Caco-2 (cell line): ENCODE data around the gene TCERG1L. TPM values are rescaled to one million over a fixed set of nuclear protein-coding genes. Genes with fewer than 3 reads are reported as not detected.

Source experiments
- BruUV-seq: library from RNA; stranded (reverse); fragments of 400-500 nt; replicated peaks from 2 replicates; lab custom pipeline; 2021; lab: Mats Ljungman, UMichigan
- CTCF ChIA-PET: fragments of 300-600 bp; sonication (Branson Sonifier 250); formaldehyde crosslinking; loops from one replicate; lab custom pipeline; 2022; ENCODE audit warnings: antibody characterized with exemption; lab: Charles Lee
- POLR2A ChIA-PET: fragments of 300-600 bp; sonication (Branson Sonifier 250); formaldehyde crosslinking; loops from one replicate; lab custom pipeline; 2022; ENCODE audit warnings: antibody characterized with exemption; lab: Charles Lee
- DNase-seq, 2 experiments: peaks; one replicate each; pipeline versions ENCODE4 v3.0.0 to v3.0.0-alpha.2; 2020 to 2022
- H3K27me3 ChIP-seq: replicated peaks from 2 replicates; pipeline ENCODE4 v1.6.0; 2011; ENCODE audit warnings: low read length; ENCODE audit not compliant: control insufficient read depth, insufficient read depth
- H3K36me3 ChIP-seq: 2 replicates; pipeline ENCODE4 v1.5.1; 2011; ENCODE audit warnings: low read length; ENCODE audit not compliant: control insufficient read depth, insufficient read depth
- H3K4me1 ChIP-seq: fragments of 250-450 bp; sonication (Bioruptor Pico); 2 replicates; pipeline ENCODE4 v1.5.1; 2020; ENCODE audit warnings: mild to moderate bottlenecking
- H3K4me3 ChIP-seq: 2 replicates; pipeline ENCODE4 v1.5.1; 2011; ENCODE audit warnings: low read depth, mild to moderate bottlenecking, control low read depth, low read length
- H3K9me3 ChIP-seq: fragments of 250-450 bp; sonication (Bioruptor Pico); 2 replicates; pipeline ENCODE4 v1.5.1; 2020; ENCODE audit warnings: mild to moderate bottlenecking, moderate library complexity
- H3K27ac Mint-ChIP-seq: one replicate; pipeline ENCODE4 v1.8.0; 2022; ENCODE audit warnings: mixed read lengths; ENCODE audit not compliant: unreplicated experiment
- H3K27me3 Mint-ChIP-seq: one replicate; pipeline ENCODE4 v1.8.0; 2022; ENCODE audit warnings: mixed read lengths; ENCODE audit not compliant: insufficient read depth, unreplicated experiment
- H3K36me3 Mint-ChIP-seq: one replicate; pipeline ENCODE4 v1.8.0; 2022; ENCODE audit warnings: mild to moderate bottlenecking, mixed read lengths; ENCODE audit not compliant: insufficient read depth, unreplicated experiment
- H3K4me1 Mint-ChIP-seq: one replicate; pipeline ENCODE4 v1.8.0; 2022; ENCODE audit warnings: low read depth, mixed read lengths; ENCODE audit not compliant: unreplicated experiment
- H3K4me3 Mint-ChIP-seq: one replicate; pipeline ENCODE4 v1.8.0; 2022; ENCODE audit warnings: mild to moderate bottlenecking, moderate library complexity, mixed read lengths; ENCODE audit not compliant: unreplicated experiment
- H3K9me3 Mint-ChIP-seq: one replicate; pipeline ENCODE4 v1.8.0; 2022; ENCODE audit warnings: mixed read lengths; ENCODE audit not compliant: unreplicated experiment
- intact Hi-C: fragments of 100-400 bp; cut with micrococcal nuclease; formaldehyde crosslinking; loops from one replicate; pipeline ENCODE4 v1.10.0; 2022; ENCODE audit not compliant: unreplicated experiment
- total RNA-seq: library from RNA; stranded (reverse); gene quantifications from 2 replicates; pipeline ENCODE4 v1.2.3, GENCODE V29; 2022
- TF ChIP-seq, protein P1 (sequence below), 2 experiments: fragments of 200-600 bp in 1 of 2; IDR thresholded peaks; 1 replicate in 1 of 2; 2 replicates in 1 of 2; pipeline versions ENCODE4 v1.5.1 to v1.8.0; 2011 to 2022; ENCODE audit warnings: antibody characterized with exemption in 1 of 2, control low read depth in 1 of 2, inconsistent platforms in 1 of 2, low read depth in 1 of 2, low read length in 1 of 2, mild to moderate bottlenecking in 1 of 2, moderate library complexity in 1 of 2; ENCODE audit not compliant: insufficient read depth in 1 of 2, severe bottlenecking in 1 of 2, unreplicated experiment in 1 of 2

Gene TCERG1L
- total RNA-seq, 1 experiment from 2014 or later, result not detected

DNA sequence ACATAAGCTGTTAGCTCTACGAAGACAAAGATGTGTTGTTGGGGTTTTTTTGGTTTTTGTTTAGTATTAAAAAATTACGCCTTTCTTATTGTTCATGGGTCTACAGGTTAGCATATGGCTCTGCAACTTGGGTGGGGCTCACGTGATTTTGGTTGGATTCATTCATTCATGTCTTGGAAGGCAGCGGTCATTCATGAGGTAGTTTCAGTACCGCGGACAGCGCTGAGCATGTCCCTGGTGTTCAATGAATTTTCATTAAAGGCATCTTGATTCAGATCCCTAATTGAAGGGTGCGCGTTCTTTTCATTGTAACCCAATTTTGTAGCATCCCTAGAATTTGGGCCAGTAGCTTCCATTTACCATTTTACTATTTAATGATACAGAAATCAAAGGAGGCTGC, 42.9 kb upstream of the TCERG1L start:
- Mint-ChIP-seq H3K9me3 (no peaks in the 10 kb centered on the region), H3K4me1 (no peaks in the 10 kb centered on the region), H3K4me3 (no peak overlapping the region), H3K27ac (no peak overlapping the region), H3K27me3 (no peaks in the 10 kb centered on the region), H3K36me3 (no peaks in the 10 kb centered on the region)
- no peaks in the 10 kb centered on the region for H3K9me3 ChIP-seq
- ChIA-PET POLR2A (no interaction called here), CTCF (no interaction called here)
- H3K4me1 ChIP-seq, result no peaks in the 10 kb centered on the region
- DNase-seq, result peak in 1 of 2 experiments; percentile 23
- TF ChIP-seq, protein P1, sequence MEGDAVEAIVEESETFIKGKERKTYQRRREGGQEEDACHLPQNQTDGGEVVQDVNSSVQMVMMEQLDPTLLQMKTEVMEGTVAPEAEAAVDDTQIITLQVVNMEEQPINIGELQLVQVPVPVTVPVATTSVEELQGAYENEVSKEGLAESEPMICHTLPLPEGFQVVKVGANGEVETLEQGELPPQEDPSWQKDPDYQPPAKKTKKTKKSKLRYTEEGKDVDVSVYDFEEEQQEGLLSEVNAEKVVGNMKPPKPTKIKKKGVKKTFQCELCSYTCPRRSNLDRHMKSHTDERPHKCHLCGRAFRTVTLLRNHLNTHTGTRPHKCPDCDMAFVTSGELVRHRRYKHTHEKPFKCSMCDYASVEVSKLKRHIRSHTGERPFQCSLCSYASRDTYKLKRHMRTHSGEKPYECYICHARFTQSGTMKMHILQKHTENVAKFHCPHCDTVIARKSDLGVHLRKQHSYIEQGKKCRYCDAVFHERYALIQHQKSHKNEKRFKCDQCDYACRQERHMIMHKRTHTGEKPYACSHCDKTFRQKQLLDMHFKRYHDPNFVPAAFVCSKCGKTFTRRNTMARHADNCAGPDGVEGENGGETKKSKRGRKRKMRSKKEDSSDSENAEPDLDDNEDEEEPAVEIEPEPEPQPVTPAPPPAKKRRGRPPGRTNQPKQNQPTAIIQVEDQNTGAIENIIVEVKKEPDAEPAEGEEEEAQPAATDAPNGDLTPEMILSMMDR (IDR thresholded peaks at IDR 0.05; ENCODE audit: insufficient read depth in 1 of 2, low read depth in 1 of 2, low read length in 1 of 2, severe bottlenecking in 1 of 2, unreplicated experiment in 1 of 2), result no peak
- H3K27me3 ChIP-seq, result no peaks in the 10 kb centered on the region
- H3K36me3 ChIP-seq, result no peaks in the 10 kb centered on the region
- H3K4me3 ChIP-seq, result no peak overlapping the region
- intact Hi-C loops, result no loop called here
- BruUV-seq, result no TSS peak

DNA sequence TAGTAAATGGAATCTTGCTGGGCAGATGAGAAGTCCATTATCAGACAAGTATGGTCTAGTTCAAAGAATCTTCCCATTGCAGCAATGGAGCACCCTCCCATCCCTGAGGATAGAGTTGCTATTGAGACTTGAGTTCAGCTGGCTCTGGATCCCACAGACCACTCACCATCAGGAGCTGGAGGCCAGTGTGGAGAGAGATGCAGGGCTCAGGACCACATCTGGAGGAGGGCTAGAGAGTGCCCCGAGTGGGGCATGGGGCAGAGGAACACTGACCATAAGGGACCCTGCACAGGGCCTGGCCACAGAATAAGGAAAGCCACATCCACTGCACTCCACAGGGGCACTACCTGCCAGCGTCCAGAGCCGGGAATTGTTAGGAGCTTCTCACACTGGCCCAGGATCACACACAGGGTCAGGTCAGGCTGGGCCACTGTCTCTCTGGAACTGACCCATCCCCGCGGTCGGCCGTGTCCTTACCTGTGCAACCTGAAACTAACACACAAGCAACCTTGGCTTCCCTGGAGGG, 41.3 kb upstream of the TCERG1L start:
- Mint-ChIP-seq H3K27me3 (no peaks in the 10 kb centered on the region), H3K4me1 (no peaks in the 10 kb centered on the region), H3K9me3 (no peaks in the 10 kb centered on the region), H3K4me3 (no peak overlapping the region), H3K36me3 (no peaks in the 10 kb centered on the region), H3K27ac (no peak overlapping the region)
- Histone ChIP-seq H3K4me3 (no peak overlapping the region), H3K9me3 (no peaks in the 10 kb centered on the region), H3K4me1 (no peaks in the 10 kb centered on the region), H3K27me3 (no peaks in the 10 kb centered on the region), H3K36me3 (no peaks in the 10 kb centered on the region)
- DNase-seq, result no peak
- intact Hi-C loops, result no loop called here
- no TSS peak for BruUV-seq
- TF ChIP-seq, protein P1 (IDR thresholded peaks at IDR 0.05; ENCODE audit: insufficient read depth in 1 of 2, low read depth in 1 of 2, low read length in 1 of 2, severe bottlenecking in 1 of 2, unreplicated experiment in 1 of 2), result no peak
- ChIA-PET CTCF (no interaction called here), POLR2A (no interaction called here)

DNA sequence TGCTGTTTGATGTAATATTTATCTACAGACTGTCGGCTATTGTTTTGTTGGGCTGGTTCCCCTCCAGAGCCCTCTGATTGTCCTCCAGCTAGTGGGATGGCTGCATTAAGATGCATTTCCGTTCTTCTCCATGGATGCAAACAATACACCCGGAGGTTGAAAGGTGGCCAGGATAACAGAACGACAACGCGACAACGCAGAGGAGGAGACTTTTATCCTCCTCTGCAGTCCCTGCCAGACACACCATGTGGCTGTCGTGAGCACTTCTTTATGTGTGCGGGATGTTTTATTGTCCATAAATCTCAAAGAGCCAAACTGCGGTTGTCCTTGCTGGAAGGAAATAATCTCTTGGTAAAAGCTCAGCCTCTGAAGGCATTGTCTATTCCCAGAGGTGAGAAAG, 39.1 kb upstream of the TCERG1L start:
- H3K9me3 Mint-ChIP-seq, result no peaks in the 10 kb centered on the region
- no peaks in the 10 kb centered on the region for H3K9me3 ChIP-seq
- no peak for DNase-seq
- no peak overlapping the region for H3K27ac Mint-ChIP-seq
- H3K27me3 Mint-ChIP-seq, result peaks cover 5% of the 10 kb centered on the region
- BruUV-seq, result no TSS peak
- no peaks in the 10 kb centered on the region for H3K4me1 ChIP-seq
- H3K4me3 Mint-ChIP-seq, result no peak overlapping the region
- ChIA-PET POLR2A (no interaction called here), CTCF (no interaction called here)
- no peaks in the 10 kb centered on the region for H3K36me3 ChIP-seq
- no peaks in the 10 kb centered on the region for H3K27me3 ChIP-seq
- no peaks in the 10 kb centered on the region for H3K4me1 Mint-ChIP-seq
- TF ChIP-seq, protein P1 (IDR thresholded peaks at IDR 0.05; ENCODE audit: insufficient read depth in 1 of 2, low read depth in 1 of 2, low read length in 1 of 2, severe bottlenecking in 1 of 2, unreplicated experiment in 1 of 2), result no peak
- intact Hi-C loops, result no loop called here
- H3K4me3 ChIP-seq, result no peak overlapping the region
- H3K36me3 Mint-ChIP-seq, result no peaks in the 10 kb centered on the region
